Activated CD8-positive, alpha-beta T cell treated with anti-CD3 and anti-CD28 coated beads, Interleukin-2, amount 10 ng/mL, durations not matched to agents 7 days and 5 days (primary cell): Measurements from ENCODE around the gene MRGPRF. TPM values are rescaled to one million over a fixed set of nuclear protein-coding genes. Genes with fewer than 3 reads are reported as not detected.

Experiments used
- ATAC-seq: fragments of 150-1000 bp; cut with Tn5 transposase; one replicate; pipeline ENCODE4 v1.10.0; 2021; ENCODE audit warnings: moderate library complexity
- CTCF ChIA-PET: fragments of 350-600 bp; sonication (Branson Sonifier 250); formaldehyde crosslinking; loops from one replicate; lab custom pipeline; 2021; ENCODE audit warnings: antibody characterized with exemption; lab: Charles Lee
- POLR2A ChIA-PET: fragments of 350-600 bp; sonication (Branson Sonifier 250); formaldehyde crosslinking; loops from one replicate; lab custom pipeline; 2021; ENCODE audit warnings: antibody characterized with exemption; lab: Charles Lee
- DNase-seq: peaks from one replicate; pipeline ENCODE4 v3.0.0-alpha.2; 2020
- H3K27ac Mint-ChIP-seq: one replicate; pipeline ENCODE4 v1.8.0; 2021; ENCODE audit warnings: mild to moderate bottlenecking, mixed read lengths
- H3K27me3 Mint-ChIP-seq: one replicate; pipeline ENCODE4 v1.8.0; 2021; ENCODE audit warnings: low read depth, mixed read lengths
- H3K36me3 Mint-ChIP-seq: one replicate; pipeline ENCODE4 v1.8.0; 2021; ENCODE audit warnings: low read depth, mixed read lengths
- H3K4me1 Mint-ChIP-seq: one replicate; pipeline ENCODE4 v1.8.0; 2021; ENCODE audit warnings: low read depth, mixed read lengths
- H3K4me3 Mint-ChIP-seq: one replicate; pipeline ENCODE4 v1.8.0; 2021; ENCODE audit warnings: mild to moderate bottlenecking, mixed read lengths
- H3K9me3 Mint-ChIP-seq: one replicate; pipeline ENCODE4 v1.8.0; 2022; ENCODE audit warnings: mixed read lengths; ENCODE audit not compliant: insufficient read depth
- total RNA-seq, 2 experiments: library from RNA; stranded (reverse); gene quantifications; one replicate each; pipeline ENCODE4 v1.2.3, GENCODE V29; 2021

The MRGPRF gene
- total RNA-seq, 2 experiments from 2014 or later: not detected

GRCh38 chr11:69055212-69055586 lies 42.2 kb upstream of the MRGPRF start:
- CTCF ChIA-PET: no interaction called here
- no peaks in the 10 kb centered on the region for H3K9me3 Mint-ChIP-seq
- ATAC-seq (no peak), DNase-seq (no peak)
- peaks cover 34% of the 10 kb centered on the region for H3K4me1 Mint-ChIP-seq
- POLR2A ChIA-PET: interaction anchor here (0.6 kb wide), 1 partner anchor 18 kb away, joined by 3 read pairs; no protein-coding TSS in a partner anchor
- H3K4me3 Mint-ChIP-seq: no peak overlapping the region
- H3K27me3 Mint-ChIP-seq: no peaks in the 10 kb centered on the region
- no peak overlapping the region for H3K27ac Mint-ChIP-seq
- H3K36me3 Mint-ChIP-seq: peaks cover 4% of the 10 kb centered on the region

DNA sequence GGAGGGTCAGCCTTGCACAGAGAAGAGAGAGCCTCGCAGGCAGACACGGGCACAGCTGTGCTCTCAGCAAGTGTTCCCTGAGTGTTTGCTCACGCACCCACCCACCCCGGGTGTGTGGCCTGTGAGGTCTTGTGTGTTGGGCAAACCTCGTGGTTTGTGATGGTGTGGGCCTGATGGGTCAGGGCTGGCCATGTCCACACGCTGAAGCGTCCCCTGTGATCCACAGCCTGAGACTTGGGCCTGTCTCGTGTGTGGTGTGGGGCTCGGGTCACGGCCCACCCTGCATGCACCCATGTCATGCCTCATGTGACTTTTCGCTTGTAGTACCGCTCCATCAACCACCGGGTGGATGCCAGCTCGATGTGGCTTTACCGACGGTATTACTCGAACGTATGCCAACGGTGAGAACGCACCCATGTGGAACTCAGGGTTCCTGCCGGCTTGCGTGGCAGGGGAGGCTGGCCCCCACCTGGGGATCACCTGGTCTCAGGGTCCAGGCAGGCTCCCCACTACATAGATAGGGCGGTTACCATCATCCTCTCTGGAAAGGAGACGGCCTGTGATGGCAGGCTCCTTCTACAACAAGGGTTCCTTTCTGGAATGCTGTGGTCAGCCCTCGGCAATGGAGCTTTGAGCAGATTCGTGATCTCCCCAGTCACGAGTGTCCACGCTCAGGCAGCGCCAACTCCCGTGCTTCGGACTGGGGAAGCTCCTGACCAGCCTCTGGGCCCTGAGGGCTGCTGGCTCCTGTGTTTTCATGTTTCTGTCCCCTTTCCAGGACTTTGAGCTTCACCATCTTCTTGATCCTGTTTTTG lies 41.6 kb upstream of the MRGPRF start:
- no peak overlapping the region for H3K27ac Mint-ChIP-seq
- POLR2A ChIA-PET: no interaction called here
- no peak for ATAC-seq

DNA sequence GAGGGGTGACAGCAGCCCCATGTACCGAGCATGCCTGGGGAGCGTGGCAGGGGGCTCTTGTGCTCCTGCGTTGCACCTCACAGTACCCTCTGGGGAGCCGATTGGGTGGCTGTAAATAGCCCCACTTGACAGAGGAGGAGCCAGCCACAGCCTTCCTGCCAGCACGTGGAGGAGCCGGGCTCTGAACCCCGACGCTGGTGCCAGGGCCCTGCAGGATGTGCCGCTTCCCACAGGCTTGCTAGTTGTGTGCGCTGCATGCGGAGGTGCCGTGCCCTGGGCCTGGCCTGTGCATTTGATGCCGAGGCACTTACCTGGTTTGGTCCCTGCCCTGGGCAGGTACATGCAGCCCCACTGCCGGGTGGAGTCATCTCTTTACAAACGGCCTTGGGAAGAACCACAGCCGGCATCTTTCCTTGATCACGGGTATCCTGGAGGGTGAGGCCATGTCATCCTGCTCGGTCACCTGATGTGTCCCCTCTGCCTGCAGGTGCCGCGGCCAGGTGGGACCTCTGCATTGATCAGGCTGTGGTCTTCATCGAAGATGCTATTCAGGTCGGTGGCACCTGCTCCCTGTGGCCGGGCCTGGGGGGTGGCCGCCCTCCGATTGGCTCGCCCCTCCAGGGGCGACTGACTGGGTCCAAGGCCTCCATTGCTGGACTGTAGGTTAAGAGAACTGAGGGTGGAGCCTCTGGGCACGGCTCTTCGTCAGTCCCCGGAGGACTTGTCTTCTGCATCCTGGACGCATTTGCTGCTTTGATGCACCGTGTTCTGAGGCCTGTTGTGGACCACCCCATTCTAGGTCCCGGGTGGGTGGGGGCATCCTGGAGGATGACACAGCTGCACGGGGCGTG lies 40.7 kb upstream of the MRGPRF start:
- POLR2A ChIA-PET: no interaction called here
- Mint-ChIP-seq H3K4me3 (no peak overlapping the region), H3K27me3 (no peaks in the 10 kb centered on the region), H3K4me1 (peaks cover 40% of the 10 kb centered on the region), H3K27ac (no peak overlapping the region), H3K36me3 (peaks cover 6% of the 10 kb centered on the region), H3K9me3 (no peaks in the 10 kb centered on the region)
- no peak for ATAC-seq
- DNase-seq: no peak
- CTCF ChIA-PET: no interaction called here

More for the DNA sequence above, 41.6 kb upstream of the MRGPRF start:
- Mint-ChIP-seq H3K4me1 (peaks cover 40% of the 10 kb centered on the region), H3K36me3 (peaks cover 6% of the 10 kb centered on the region), H3K9me3 (no peaks in the 10 kb centered on the region), H3K4me3 (no peak overlapping the region), H3K27me3 (no peaks in the 10 kb centered on the region)
- no peak for DNase-seq
- CTCF ChIA-PET: no interaction called here

- CTCF ChIA-PET: no interaction called here
- no peaks in the 10 kb centered on the region for H3K27me3 Mint-ChIP-seq
- POLR2A ChIA-PET: no interaction called here
- no peaks in the 10 kb centered on the region for H3K9me3 Mint-ChIP-seq
- H3K4me3 Mint-ChIP-seq: no peak overlapping the region
- H3K4me1 Mint-ChIP-seq: peaks cover 45% of the 10 kb centered on the region
- DNase-seq (no peak), ATAC-seq (no peak)
- peaks cover 6% of the 10 kb centered on the region for H3K36me3 Mint-ChIP-seq
- H3K27ac Mint-ChIP-seq: no peak overlapping the region
These were observed 40.1 kb upstream of the MRGPRF start for GRCh38 chr11:69053169-69053477.

DNA sequence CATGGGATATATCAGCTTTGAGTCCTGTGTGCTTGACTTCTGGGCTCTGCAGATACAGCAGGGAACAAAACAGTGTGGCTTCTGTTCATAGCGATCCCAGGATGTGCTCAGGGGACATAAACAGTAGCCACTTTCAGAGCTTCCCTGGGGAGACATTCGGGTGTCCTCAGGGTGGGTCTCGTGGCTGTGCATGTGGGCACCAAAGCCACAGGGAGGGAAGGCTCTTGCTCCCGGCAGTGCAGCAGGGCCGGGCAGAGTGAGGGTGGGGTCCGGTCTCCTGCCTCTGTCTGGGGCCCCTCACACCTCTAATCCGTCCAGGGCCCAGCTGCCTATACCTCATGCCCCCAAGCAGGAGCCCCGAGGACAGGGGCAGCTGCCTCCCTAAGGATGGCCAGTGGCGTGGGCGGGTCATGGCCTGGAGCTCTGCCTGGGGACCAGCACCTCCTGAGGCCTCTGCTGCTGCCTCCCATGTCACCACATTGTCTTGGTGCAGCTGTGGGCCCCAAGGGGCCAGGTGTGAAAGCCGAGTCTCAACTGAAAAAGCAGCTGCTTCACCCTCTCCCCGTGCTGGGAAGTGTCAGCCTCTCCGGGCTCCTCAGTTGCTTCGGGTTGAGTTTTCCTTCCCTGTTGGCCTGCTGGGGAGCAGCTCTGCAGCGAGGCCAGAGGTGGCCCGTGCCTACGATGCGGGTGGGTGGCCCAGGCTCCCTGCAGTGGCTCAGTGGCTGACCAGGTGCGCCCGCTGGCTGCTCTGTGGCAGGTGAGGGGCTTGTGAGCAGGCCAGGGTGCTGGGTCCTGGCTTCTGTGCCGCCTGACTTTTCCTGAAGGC lies 39.5 kb upstream of the MRGPRF start:
- DNase-seq (no peak), ATAC-seq (no peak)
- Mint-ChIP-seq H3K27ac (no peak overlapping the region), H3K36me3 (peaks cover 6% of the 10 kb centered on the region), H3K4me1 (peaks cover 51% of the 10 kb centered on the region), H3K4me3 (no peak overlapping the region), H3K9me3 (no peaks in the 10 kb centered on the region), H3K27me3 (no peaks in the 10 kb centered on the region)
- POLR2A ChIA-PET: no interaction called here
- CTCF ChIA-PET: no interaction called here

- CTCF ChIA-PET: no interaction called here
- Mint-ChIP-seq H3K9me3 (no peaks in the 10 kb centered on the region), H3K36me3 (peaks cover 6% of the 10 kb centered on the region), H3K27me3 (peaks cover 1% of the 10 kb centered on the region), H3K4me3 (peak overlapping the region; percentile 5), H3K4me1 (peaks cover 55% of the 10 kb centered on the region), H3K27ac (peak overlapping the region; percentile 55)
- POLR2A ChIA-PET: no interaction called here
- ATAC-seq (no peak), DNase-seq (no peak)
These were observed 38.6 kb upstream of the MRGPRF start for GRCh38 chr11:69051381-69052342.

DNA sequence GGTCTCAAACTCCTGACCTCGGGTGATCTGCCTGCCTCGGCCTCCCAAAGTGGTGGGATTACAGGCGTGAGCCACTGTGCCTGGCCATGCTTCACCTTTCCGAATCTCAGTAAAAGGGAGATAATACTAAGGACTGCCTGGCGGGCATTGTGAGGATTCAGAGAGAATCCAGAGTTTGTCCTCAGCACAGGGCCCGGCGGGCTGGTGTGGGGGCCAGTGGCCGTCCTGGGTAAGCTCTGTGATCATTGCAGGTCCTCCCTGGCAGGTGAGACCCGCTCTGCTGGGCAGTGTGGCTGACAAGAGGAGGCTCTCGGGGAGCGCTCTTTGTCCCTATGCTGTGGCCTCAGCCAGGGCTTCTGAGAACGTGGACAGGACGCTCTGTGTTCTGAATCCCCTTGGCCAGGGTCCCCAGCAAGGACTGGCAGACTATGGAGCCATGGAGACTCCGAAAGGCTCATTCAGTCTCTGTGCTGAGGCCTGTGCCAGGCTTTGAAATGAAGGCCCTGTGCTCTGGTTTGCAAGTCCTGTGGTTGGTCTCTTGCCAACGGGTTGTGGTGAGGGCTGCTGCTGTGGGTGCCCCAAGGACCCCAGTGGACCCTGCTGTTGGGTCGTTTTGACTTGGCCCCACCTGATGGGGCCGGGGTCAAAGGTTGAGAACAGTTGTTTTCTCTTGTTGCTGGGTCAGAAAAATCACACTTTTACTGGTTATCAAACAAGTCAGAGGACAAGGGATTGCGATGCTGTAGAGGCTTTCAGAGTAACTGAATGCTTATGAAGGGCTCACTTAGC lies 37.7 kb upstream of the MRGPRF start:
- Mint-ChIP-seq H3K27ac (peak overlapping the region; percentile 55), H3K9me3 (no peaks in the 10 kb centered on the region), H3K4me1 (peaks cover 49% of the 10 kb centered on the region), H3K4me3 (peak overlapping the region; percentile 12), H3K27me3 (peaks cover 8% of the 10 kb centered on the region), H3K36me3 (peaks cover 6% of the 10 kb centered on the region)
- ATAC-seq: no peak
- ChIA-PET CTCF (no interaction called here), POLR2A (no interaction called here)
- no peak for DNase-seq

DNA sequence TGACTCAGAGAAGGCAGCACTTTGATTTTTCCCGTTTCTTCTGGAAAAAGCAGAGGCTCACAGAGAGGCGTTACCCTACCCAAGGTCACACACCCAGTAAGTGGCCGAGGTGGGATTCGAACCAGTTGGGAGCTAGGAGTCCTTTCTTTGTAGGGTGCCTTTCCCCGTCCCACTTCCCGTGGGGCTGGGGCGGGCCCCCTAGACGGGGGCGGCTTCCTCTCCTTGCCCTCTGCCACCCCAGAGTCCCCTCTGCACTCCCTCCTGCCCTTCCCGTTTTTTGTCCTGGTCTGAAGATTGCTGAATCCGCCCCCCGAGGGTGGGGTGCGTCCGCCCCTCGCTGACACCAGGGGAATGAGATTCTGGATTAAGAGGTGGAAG lies 36.4 kb upstream of the MRGPRF start:
- Mint-ChIP-seq H3K4me1 (peaks cover 46% of the 10 kb centered on the region), H3K9me3 (no peaks in the 10 kb centered on the region), H3K27ac (peak overlapping the region; percentile 86), H3K4me3 (peak overlapping the region; percentile 78), H3K27me3 (peaks cover 14% of the 10 kb centered on the region), H3K36me3 (peaks cover 3% of the 10 kb centered on the region)
- CTCF ChIA-PET: no interaction called here
- POLR2A ChIA-PET: interaction anchor here (0.7 kb wide), 1 partner anchor 332 kb away, joined by 3 read pairs; no protein-coding TSS in a partner anchor
- peak; percentile 3 for ATAC-seq
- peak; percentile 40 for DNase-seq

DNA sequence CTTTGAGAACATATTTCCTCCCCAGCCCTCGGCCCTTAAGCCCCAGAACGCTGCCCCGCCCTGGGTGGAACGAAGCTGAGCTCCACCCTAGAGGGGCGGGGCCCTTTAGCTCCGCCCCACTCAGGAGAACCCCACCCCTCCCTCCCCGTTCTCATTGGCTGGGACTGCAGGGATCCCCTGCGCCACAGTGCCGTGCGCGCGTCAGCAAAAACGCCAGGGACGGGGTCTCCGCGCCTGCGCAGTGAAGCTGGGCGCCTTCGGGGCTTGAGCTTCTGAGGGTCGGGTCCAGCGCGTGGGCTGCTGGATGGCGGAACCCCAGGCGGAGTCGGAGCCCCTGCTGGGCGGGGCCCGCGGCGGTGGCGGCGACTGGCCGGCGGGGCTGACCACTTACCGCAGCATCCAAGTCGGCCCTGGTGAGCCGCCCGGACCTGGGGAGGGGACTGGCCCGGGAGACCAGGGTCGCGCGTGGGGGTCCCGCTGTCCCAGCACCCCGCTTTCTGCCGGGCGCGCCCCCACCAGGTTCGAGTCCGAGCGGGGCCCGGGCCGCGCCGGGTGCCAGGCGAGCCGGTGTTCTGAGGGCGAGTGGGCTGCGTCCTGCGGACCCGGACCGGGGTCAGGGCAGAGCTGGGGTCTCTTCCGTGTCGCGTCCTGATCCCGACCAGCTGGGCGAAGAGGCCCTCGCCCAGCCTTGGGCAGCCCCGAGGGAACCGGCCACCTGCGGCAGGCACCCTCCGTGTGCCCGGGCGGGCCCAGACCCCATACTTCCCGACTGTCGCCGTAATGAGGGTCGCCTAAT lies 35.8 kb upstream of the MRGPRF start, which contains the start of gene TPCN2:
Gene TPCN2, plus strand, starts transcription at position 239 of the 796 bp plus-strand sequence. Its CDS starts 66 bp downstream, at position 305.
- ATAC-seq (peak; percentile 97), DNase-seq (peak; percentile 92)
- Mint-ChIP-seq H3K4me1 (peaks cover 46% of the 10 kb centered on the region), H3K9me3 (no peaks in the 10 kb centered on the region), H3K36me3 (peaks cover 2% of the 10 kb centered on the region), H3K27me3 (peaks cover 14% of the 10 kb centered on the region), H3K27ac (peak within 1 kb of the TSS; percentile 86), H3K4me3 (peak within 1 kb of the TSS; percentile 78)
- POLR2A ChIA-PET: interaction anchor here (0.7 to 1.0 kb wide), 2 partner anchors 10 to 333 kb away, joined by 3 to 4 read pairs; no protein-coding TSS in a partner anchor
- CTCF ChIA-PET: interaction anchor here (1.0 kb wide), 1 partner anchor 621 kb away, joined by 3 read pairs; no protein-coding TSS in a partner anchor
